K562 (cell line): ENCODE results near the gene CABYR. TPM values are rescaled to one million over a fixed set of nuclear protein-coding genes. Genes with fewer than 3 reads are reported as not detected.

ENCODE experiments used
- ATAC-seq: fragments of 200-7000 bp; cut with Tn5 transposase; 3 replicates; pipeline ENCODE4 v1.9.1; 2020; ENCODE audit warnings: moderate library complexity
- BruUV-seq: library from RNA; stranded (reverse); fragments of 400-500 nt; replicated peaks from 2 replicates; lab custom pipeline; 2021; lab: Mats Ljungman, UMichigan
- CTCF ChIA-PET: fragments of 300-600 bp; formaldehyde crosslinking; extraction: SDS; loops from one replicate; lab custom pipeline; 2021; ENCODE audit warnings: low intra/inter-chr PET ratio; lab: Yijun Ruan, JAX
- POLR2A ChIA-PET: fragments of 300-600, 350-650 bp; sonication (Branson Sonifier 250); formaldehyde crosslinking; extraction: SDS; loops from one replicate; lab custom pipeline; 2021; ENCODE audit warnings: antibody characterized with exemption, inconsistent platforms; lab: Yijun Ruan, JAX
- DNase-seq, 4 experiments: peaks; one replicate each; pipeline versions ENCODE4 v3.0.0 to v3.0.0-alpha.2; 2011 to 2018; ENCODE audit warnings: low spot score in 3 of 4, mixed read lengths in 3 of 4; ENCODE audit errors: extremely low read depth in 1 of 4
- FAIRE-seq: peaks from 2 replicates; lab custom pipeline; 2011; peaks lifted over from hg19 to GRCh38; lab: Jason Lieb, UNC
- H2AFZ ChIP-seq: 2 replicates; pipeline ENCODE4 v1.6.0; 2011; ENCODE audit warnings: low read depth, low read length, control low read depth, inconsistent platforms
- H3K27ac ChIP-seq: fragments of 200-600 bp; 3 replicates; pipeline ENCODE4 v1.8.0; 2011; ENCODE audit warnings: low read depth, mild to moderate bottlenecking, control low read depth, inconsistent platforms, low read length, moderate library complexity, mixed read lengths; ENCODE audit errors: extremely low read depth
- H3K27me3 ChIP-seq, 2 experiments: fragments of 300-600 bp in 1 of 2; 2 replicates in 1 of 2; 3 replicates in 1 of 2; pipeline versions ENCODE4 v1.6.0 to v1.8.0; 2011; ENCODE audit warnings: inconsistent platforms in 2 of 2, low read length in 2 of 2, mild to moderate bottlenecking in 1 of 2, mixed read lengths in 1 of 2, moderate library complexity in 1 of 2; ENCODE audit not compliant: control insufficient read depth in 2 of 2, insufficient read depth in 2 of 2
- H3K36me3 ChIP-seq: fragments of 300-600 bp; 3 replicates; pipeline ENCODE4 v1.8.0; 2011; ENCODE audit warnings: mild to moderate bottlenecking, low read length, inconsistent platforms; ENCODE audit not compliant: control insufficient read depth, insufficient read depth
- H3K4me1 ChIP-seq, 2 experiments: fragments of 200-600 bp in 1 of 2; replicated peaks in 1 of 2; 2 replicates in 1 of 2; 3 replicates in 1 of 2; pipeline versions ENCODE4 v1.5.1 to v1.8.0; 2011; ENCODE audit warnings: inconsistent platforms in 2 of 2, low read length in 2 of 2, mild to moderate bottlenecking in 1 of 2, mixed read lengths in 1 of 2, moderate library complexity in 1 of 2; ENCODE audit not compliant: control insufficient read depth in 2 of 2, insufficient read depth in 2 of 2
- H3K4me2 ChIP-seq: 2 replicates; pipeline ENCODE4 v1.6.1; 2011; ENCODE audit warnings: low read length, control low read depth, inconsistent platforms, mixed read lengths; ENCODE audit not compliant: insufficient read depth
- H3K4me3 ChIP-seq: fragments of 200-600 bp; sonication (generic), shearing (Covaris generic); 2 replicates; pipeline ENCODE4 v1.5.1; 2016; ENCODE audit warnings: control low read depth, inconsistent platforms
- H3K79me2 ChIP-seq: fragments of 200-600 bp; 3 replicates; pipeline ENCODE4 v1.8.0; 2011; ENCODE audit warnings: low read length, inconsistent platforms; ENCODE audit not compliant: control insufficient read depth, insufficient read depth
- H3K9ac ChIP-seq, 2 experiments: 2 replicates each; pipeline versions ENCODE4 v1.6.0 to v1.6.1; 2011; ENCODE audit warnings: low read depth in 2 of 2, low read length in 2 of 2, control low read depth in 1 of 2, inconsistent platforms in 1 of 2, mild to moderate bottlenecking in 1 of 2, mixed read lengths in 1 of 2; ENCODE audit not compliant: insufficient read depth in 1 of 2
- H3K9me1 ChIP-seq: one replicate; pipeline ENCODE4 v1.6.0; 2011; ENCODE audit warnings: inconsistent platforms, mild to moderate bottlenecking, low read length, moderate library complexity; ENCODE audit not compliant: control insufficient read depth, insufficient read depth
- H3K9me3 ChIP-seq: replicated peaks from 2 replicates; pipeline ENCODE4 v1.5.1; 2011; ENCODE audit warnings: low read depth, low read length, inconsistent platforms; ENCODE audit not compliant: control insufficient read depth, insufficient read depth
- H4K20me1 ChIP-seq: replicated peaks from 2 replicates; pipeline ENCODE4 v1.6.1; 2011; ENCODE audit warnings: low read length, inconsistent platforms, mixed read lengths; ENCODE audit not compliant: control insufficient read depth, insufficient read depth
- BMI1 ChIP-seq: fragments of 150-350 bp; IDR thresholded peaks from 2 replicates; pipeline ENCODE4 v1.6.1; 2014; ENCODE audit warnings: low read length
- CBFA2T2 ChIP-seq: fragments of 450-650 bp; conservative IDR thresholded peaks from 2 replicates; pipeline ENCODE4 v1.6.1; 2017; ENCODE audit warnings: mild to moderate bottlenecking
- ERF ChIP-seq: fragments of 450-650 bp; formaldehyde crosslinking; IDR thresholded peaks from 2 replicates; pipeline ENCODE4 v1.4.0; 2020; ENCODE audit warnings: mild to moderate bottlenecking, mixed read lengths
- ESRRA ChIP-seq: fragments of 450-650 bp; IDR thresholded peaks from 2 replicates; pipeline ENCODE4 v1.6.1; 2014; ENCODE audit warnings: low read depth, mild to moderate bottlenecking, moderate library complexity, borderline replicate concordance
- FIP1L1 ChIP-seq: fragments of 200-400 bp; formaldehyde crosslinking; IDR thresholded peaks from 2 replicates; pipeline ENCODE4 v1.6.1; 2018; ENCODE audit warnings: mild to moderate bottlenecking, low read depth, low read length; ENCODE audit not compliant: poor library complexity, severe bottlenecking
- NFIX ChIP-seq: fragments of 250-450 bp; sonication (Bioruptor Pico); IDR thresholded peaks from 2 replicates; pipeline ENCODE4 v1.4.0; 2020; ENCODE audit warnings: low read depth, mild to moderate bottlenecking, moderate library complexity
- SAFB2 ChIP-seq: fragments of 200-400 bp; formaldehyde crosslinking; IDR thresholded peaks from 2 replicates; pipeline ENCODE4 v1.6.1; 2018; ENCODE audit warnings: borderline replicate concordance, low read length, low read depth, moderate library complexity; ENCODE audit not compliant: severe bottlenecking
- SUPT5H ChIP-seq: fragments of 450-650 bp; IDR thresholded peaks from 2 replicates; pipeline ENCODE4 v1.6.1; 2016
- U2AF1 ChIP-seq: fragments of 200-400 bp; formaldehyde crosslinking; optimal IDR thresholded peaks from 2 replicates; pipeline ENCODE3; 2017; ENCODE audit warnings: mild to moderate bottlenecking, low read depth, low read length, moderate library complexity
- ZKSCAN8 ChIP-seq: fragments of 200-800 bp; sonication (Bioruptor generic); IDR thresholded peaks from 2 replicates; pipeline ENCODE4 v1.6.1; 2016; ENCODE audit warnings: missing genetic modification characterization, missing compliant biosample characterization
- ZNF140 ChIP-seq: fragments of 250-450 bp; sonication (Bioruptor Pico); IDR thresholded peaks from 2 replicates; pipeline ENCODE4 v1.8.0; 2021; ENCODE audit warnings: moderate library complexity, mild to moderate bottlenecking, inconsistent platforms
- ZNF57 ChIP-seq: fragments of 450-650 bp; formaldehyde crosslinking; IDR thresholded peaks from 2 replicates; pipeline ENCODE4 v1.4.0; 2020; ENCODE audit warnings: mild to moderate bottlenecking, moderate library complexity
- WGBS: fragments of 100-300 bp; shearing (Covaris generic); methylation state at CpG from one replicate; pipeline ENCODE4 v1.1.6; 2016; ENCODE audit warnings: low coverage, mixed read lengths; ENCODE audit not compliant: insufficient coverage; ENCODE audit errors: missing lambda C conversion rate; 5-methylcytosine and 5-hydroxymethylcytosine counted together
- in situ Hi-C: fragments of 300-500 bp; cut with MboI; formaldehyde crosslinking; loops from 4 replicates; pipeline ENCODE4 v1.15.0; 2018; ENCODE audit warnings: inconsistent platforms, mixed read lengths
- intact Hi-C: fragments of 100-400 bp; cut with micrococcal nuclease; formaldehyde crosslinking; loops from 2 replicates; pipeline ENCODE4 v1.14.2; 2022
- polyA plus RNA-seq, 8 experiments: library from polyadenylated mRNA; depleted of rRNA in 4 of 8; stranded (reverse) in 5 of 8; unstranded in 3 of 8; fragments of >200 nt; fragmentation: Nextera tagmentation in 2 of 8; fragmentation: Illumina TruSeq in 1 of 8; extraction: Ambion mirVana in 2 of 8; extraction: Trizol in 1 of 8; gene quantifications; 2 replicates each; pipeline versions ENCODE4 v1.2.1 to v1.2.3, GENCODE V29; 2011 to 2014; ENCODE audit warnings: inconsistent platforms in 1 of 8, missing spikeins in 1 of 8
- total RNA-seq, 7 experiments: library from RNA; depleted of rRNA in 6 of 7; stranded (reverse); fragments of >200 nt in 6 of 7; fragmentation: Illumina TruSeq in 2 of 7; extraction: Trizol in 2 of 7; gene quantifications; 2 replicates each; pipeline versions ENCODE4 v1.2.1 to v1.2.3, GENCODE V29; 2011 to 2021; ENCODE audit warnings: low replicate concordance in 1 of 7
- TF ChIP-seq, protein P1 (sequence below): sonication (generic); formaldehyde crosslinking; IDR thresholded peaks from 2 replicates; pipeline ENCODE4 v1.8.1; 2023; ENCODE audit warnings: mild to moderate bottlenecking, missing genetic modification reagents
- TF ChIP-seq, protein P2 (sequence below): fragments of 250-450 bp; sonication (Bioruptor Pico); IDR thresholded peaks from 2 replicates; pipeline ENCODE4 v1.4.0; 2020; ENCODE audit warnings: mild to moderate bottlenecking, moderate library complexity
- TF ChIP-seq, protein P3 (sequence below): fragments of 450-650 bp; IDR thresholded peaks from 2 replicates; pipeline ENCODE4 v1.6.1; 2017; ENCODE audit warnings: antibody characterized with exemption

CABYR gene
- total and polyA plus RNA-seq, 9 of the 15 experiments (the other 6 are each of a cell fraction or from before 2014, with no cell fraction given), result not detected

- TF ChIP-seq ZNF57 (CRISPR knock-in tag), result no peak
- TF ChIP-seq U2AF1, result no peak
These were observed 10.2 kb upstream of the CABYR start (continued) for GRCh38 chr18:24128700-24129099.

DNA sequence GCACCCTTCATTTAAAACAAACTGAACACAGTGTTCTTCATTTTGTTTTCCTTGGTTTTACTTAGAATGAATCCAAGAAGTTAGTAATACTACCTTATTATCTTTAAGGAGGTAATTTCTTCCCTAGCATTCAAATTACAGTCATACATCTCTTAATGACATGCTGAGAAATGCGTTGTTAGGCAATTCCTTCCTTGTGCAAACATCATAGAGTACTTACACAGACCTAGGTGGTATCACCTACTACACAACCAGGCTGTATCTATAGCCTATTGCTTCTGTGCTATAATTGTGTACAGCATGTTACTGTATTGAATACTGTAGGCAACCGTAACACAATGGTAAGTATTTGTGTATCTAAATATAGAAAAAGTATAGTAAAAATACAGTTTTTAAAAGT, 8.4 kb upstream of the CABYR start:
- intact Hi-C loops (no loop called here), in situ Hi-C loops (no loop called here)
- Histone ChIP-seq H3K9ac (no peak overlapping the region), H4K20me1 (no peaks in the 10 kb centered on the region), H3K9me1 (no peaks in the 10 kb centered on the region), H3K27ac (no peak overlapping the region), H3K9me3 (no peaks in the 10 kb centered on the region), H3K36me3 (no peaks in the 10 kb centered on the region), H3K79me2 (no peaks in the 10 kb centered on the region), H2AFZ (no peak overlapping the region), H3K4me1 (no peaks in the 10 kb centered on the region), H3K4me2 (no peak overlapping the region), H3K4me3 (no peak overlapping the region), H3K27me3 (no peaks in the 10 kb centered on the region)
- FAIRE-seq, result no peak
- BruUV-seq, result no TSS peak
- DNase-seq, result no peak
- ATAC-seq, result no peak
- ChIA-PET CTCF (no interaction called here), POLR2A (no interaction called here)
- 0% methylated on average over 2 of the region's 2 CpGs for WGBS
- TF ChIP-seq, protein P1, sequence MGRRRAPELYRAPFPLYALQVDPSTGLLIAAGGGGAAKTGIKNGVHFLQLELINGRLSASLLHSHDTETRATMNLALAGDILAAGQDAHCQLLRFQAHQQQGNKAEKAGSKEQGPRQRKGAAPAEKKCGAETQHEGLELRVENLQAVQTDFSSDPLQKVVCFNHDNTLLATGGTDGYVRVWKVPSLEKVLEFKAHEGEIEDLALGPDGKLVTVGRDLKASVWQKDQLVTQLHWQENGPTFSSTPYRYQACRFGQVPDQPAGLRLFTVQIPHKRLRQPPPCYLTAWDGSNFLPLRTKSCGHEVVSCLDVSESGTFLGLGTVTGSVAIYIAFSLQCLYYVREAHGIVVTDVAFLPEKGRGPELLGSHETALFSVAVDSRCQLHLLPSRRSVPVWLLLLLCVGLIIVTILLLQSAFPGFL (CRISPR knock-in tag), result no peak
- TF ChIP-seq, protein P2, sequence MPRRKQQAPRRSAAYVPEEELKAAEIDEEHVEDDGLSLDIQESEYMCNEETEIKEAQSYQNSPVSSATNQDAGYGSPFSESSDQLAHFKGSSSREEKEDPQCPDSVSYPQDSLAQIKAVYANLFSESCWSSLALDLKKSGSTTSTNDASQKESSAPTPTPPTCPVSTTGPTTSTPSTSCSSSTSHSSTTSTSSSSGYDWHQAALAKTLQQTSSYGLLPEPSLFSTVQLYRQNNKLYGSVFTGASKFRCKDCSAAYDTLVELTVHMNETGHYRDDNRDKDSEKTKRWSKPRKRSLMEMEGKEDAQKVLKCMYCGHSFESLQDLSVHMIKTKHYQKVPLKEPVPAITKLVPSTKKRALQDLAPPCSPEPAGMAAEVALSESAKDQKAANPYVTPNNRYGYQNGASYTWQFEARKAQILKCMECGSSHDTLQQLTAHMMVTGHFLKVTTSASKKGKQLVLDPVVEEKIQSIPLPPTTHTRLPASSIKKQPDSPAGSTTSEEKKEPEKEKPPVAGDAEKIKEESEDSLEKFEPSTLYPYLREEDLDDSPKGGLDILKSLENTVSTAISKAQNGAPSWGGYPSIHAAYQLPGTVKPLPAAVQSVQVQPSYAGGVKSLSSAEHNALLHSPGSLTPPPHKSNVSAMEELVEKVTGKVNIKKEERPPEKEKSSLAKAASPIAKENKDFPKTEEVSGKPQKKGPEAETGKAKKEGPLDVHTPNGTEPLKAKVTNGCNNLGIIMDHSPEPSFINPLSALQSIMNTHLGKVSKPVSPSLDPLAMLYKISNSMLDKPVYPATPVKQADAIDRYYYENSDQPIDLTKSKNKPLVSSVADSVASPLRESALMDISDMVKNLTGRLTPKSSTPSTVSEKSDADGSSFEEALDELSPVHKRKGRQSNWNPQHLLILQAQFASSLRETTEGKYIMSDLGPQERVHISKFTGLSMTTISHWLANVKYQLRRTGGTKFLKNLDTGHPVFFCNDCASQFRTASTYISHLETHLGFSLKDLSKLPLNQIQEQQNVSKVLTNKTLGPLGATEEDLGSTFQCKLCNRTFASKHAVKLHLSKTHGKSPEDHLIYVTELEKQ (CRISPR knock-in tag), result no peak
- TF ChIP-seq SUPT5H (no peak), CBFA2T2 (no peak), SAFB2 (no peak), ZKSCAN8 (CRISPR knock-in tag) (no peak), FIP1L1 (no peak), ZNF140 (CRISPR knock-in tag) (no peak), NFIX (CRISPR knock-in tag) (no peak), ERF (CRISPR knock-in tag) (no peak), BMI1 (no peak), ESRRA (no peak)
- TF ChIP-seq, protein P3, sequence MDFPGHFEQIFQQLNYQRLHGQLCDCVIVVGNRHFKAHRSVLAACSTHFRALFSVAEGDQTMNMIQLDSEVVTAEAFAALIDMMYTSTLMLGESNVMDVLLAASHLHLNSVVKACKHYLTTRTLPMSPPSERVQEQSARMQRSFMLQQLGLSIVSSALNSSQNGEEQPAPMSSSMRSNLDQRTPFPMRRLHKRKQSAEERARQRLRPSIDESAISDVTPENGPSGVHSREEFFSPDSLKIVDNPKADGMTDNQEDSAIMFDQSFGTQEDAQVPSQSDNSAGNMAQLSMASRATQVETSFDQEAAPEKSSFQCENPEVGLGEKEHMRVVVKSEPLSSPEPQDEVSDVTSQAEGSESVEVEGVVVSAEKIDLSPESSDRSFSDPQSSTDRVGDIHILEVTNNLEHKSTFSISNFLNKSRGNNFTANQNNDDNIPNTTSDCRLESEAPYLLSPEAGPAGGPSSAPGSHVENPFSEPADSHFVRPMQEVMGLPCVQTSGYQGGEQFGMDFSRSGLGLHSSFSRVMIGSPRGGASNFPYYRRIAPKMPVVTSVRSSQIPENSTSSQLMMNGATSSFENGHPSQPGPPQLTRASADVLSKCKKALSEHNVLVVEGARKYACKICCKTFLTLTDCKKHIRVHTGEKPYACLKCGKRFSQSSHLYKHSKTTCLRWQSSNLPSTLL, result no peak
